ENCODE results near the gene ITCH. TPM values are rescaled to one million over a fixed set of nuclear protein-coding genes. Genes with fewer than 3 reads are reported as not detected.

Gene ITCH
- total RNA-seq, 6 experiments from 2014 or later = 55.0 to 63.3 (median 59.1) TPM

DNA sequence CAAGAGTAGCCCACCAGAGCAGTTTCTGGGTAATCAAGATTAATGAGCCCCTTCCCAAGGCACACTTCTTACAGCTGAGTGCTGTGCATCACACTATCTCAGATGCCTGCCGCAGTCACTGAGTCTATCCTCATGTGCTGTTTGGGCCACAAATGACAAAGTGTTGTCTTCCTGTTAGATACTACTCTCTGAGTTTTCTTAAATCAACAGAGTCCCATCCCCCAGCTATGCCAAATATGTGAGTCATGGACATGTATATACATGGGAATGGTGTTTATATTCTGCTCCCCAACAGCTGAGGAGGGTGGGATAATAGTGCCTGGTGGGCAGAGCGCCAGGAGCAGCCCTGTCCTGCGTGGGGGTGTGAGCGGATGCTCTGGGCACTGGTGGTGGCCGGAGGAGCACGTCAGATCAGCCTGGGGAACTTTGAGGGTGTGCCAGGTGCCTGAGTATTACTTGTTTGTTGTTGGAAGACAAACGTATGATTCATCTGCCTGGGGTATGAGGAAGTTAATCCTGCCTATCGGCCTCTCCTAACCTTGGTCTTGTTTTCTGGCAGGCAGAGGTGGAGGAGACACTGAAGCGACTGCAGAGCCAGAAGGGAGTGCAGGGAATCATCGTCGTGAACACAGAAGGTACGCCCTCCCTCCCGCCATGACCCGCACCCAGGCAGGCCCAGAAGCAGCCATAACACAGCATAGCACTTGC lies 162.8 kb downstream of the ITCH start:
- peak; percentile 100 for DNase-seq
- TF ChIP-seq, protein P1, sequence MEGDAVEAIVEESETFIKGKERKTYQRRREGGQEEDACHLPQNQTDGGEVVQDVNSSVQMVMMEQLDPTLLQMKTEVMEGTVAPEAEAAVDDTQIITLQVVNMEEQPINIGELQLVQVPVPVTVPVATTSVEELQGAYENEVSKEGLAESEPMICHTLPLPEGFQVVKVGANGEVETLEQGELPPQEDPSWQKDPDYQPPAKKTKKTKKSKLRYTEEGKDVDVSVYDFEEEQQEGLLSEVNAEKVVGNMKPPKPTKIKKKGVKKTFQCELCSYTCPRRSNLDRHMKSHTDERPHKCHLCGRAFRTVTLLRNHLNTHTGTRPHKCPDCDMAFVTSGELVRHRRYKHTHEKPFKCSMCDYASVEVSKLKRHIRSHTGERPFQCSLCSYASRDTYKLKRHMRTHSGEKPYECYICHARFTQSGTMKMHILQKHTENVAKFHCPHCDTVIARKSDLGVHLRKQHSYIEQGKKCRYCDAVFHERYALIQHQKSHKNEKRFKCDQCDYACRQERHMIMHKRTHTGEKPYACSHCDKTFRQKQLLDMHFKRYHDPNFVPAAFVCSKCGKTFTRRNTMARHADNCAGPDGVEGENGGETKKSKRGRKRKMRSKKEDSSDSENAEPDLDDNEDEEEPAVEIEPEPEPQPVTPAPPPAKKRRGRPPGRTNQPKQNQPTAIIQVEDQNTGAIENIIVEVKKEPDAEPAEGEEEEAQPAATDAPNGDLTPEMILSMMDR (IDR thresholded peaks at IDR 0.05) = no peak
- Mint-ChIP-seq H3K27me3 (ENCODE audit: insufficient read depth) (peaks cover 6% of the 10 kb centered on the region), H3K36me3 (ENCODE audit: low read depth) (peaks cover 13% of the 10 kb centered on the region), H3K4me1 (ENCODE audit: low read depth) (peaks cover 57% of the 10 kb centered on the region), H3K4me3 (peak overlapping the region; percentile 80), H3K27ac (peak overlapping the region; percentile 98), H3K9me3 (no peaks in the 10 kb centered on the region)

DNA sequence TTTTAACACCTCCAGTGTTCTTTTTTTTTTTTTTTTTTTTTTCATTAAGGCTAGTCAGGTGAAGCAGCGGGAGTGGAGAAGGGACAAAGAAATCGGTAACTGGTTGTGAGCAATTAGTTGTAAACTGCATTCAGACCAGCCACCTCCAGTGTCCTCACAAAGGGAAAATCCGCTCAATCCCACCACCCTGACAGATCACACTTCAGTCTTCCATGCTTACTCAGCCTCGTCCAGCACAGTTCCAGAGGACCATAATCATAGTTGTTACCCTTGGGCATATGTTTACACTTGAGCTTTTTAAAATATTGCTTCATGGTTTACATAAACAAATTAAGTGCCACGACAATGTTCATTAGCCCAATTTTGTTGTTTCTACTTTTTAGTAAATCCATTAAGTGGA lies 163.4 kb downstream of the ITCH start:
- Mint-ChIP-seq H3K9me3 (no peaks in the 10 kb centered on the region), H3K36me3 (ENCODE audit: low read depth) (peaks cover 15% of the 10 kb centered on the region), H3K4me1 (ENCODE audit: low read depth) (peaks cover 60% of the 10 kb centered on the region), H3K4me3 (peak overlapping the region; percentile 80), H3K27me3 (ENCODE audit: insufficient read depth) (peaks cover 6% of the 10 kb centered on the region), H3K27ac (peak overlapping the region; percentile 98)
- DNase-seq = no peak
- TF ChIP-seq, protein P1 (IDR thresholded peaks at IDR 0.05) = no peak

DNA sequence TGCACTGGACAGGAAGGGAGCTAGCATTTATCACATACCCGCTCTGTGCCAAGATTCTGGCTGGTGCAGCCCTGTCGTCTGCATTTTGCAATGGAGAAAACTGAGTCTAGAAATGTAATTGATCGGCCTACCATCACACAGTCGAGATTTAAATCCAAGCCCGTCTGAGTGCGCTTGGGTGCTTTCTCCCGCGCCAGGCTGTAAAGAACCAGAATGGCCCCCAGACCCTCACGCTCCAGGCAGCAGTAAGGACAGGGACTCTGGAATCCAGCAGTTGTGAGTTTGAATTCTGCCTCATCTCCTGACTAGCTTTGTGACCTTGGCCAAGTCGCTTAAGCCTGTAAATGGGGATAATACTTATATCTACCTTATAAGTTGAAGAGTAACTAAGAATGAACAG lies 163.9 kb downstream of the ITCH start:
- H3K27ac Mint-ChIP-seq = peak overlapping the region; percentile 98
- H3K4me3 Mint-ChIP-seq = peak overlapping the region; percentile 80
- H3K36me3 Mint-ChIP-seq (ENCODE audit: low read depth) = peaks cover 16% of the 10 kb centered on the region
- DNase-seq = no peak
- no peaks in the 10 kb centered on the region for H3K9me3 Mint-ChIP-seq
- peaks cover 6% of the 10 kb centered on the region for H3K27me3 Mint-ChIP-seq (ENCODE audit: insufficient read depth)
- H3K4me1 Mint-ChIP-seq (ENCODE audit: low read depth) = peaks cover 60% of the 10 kb centered on the region
- TF ChIP-seq, protein P1 (IDR thresholded peaks at IDR 0.05) = no peak

DNA sequence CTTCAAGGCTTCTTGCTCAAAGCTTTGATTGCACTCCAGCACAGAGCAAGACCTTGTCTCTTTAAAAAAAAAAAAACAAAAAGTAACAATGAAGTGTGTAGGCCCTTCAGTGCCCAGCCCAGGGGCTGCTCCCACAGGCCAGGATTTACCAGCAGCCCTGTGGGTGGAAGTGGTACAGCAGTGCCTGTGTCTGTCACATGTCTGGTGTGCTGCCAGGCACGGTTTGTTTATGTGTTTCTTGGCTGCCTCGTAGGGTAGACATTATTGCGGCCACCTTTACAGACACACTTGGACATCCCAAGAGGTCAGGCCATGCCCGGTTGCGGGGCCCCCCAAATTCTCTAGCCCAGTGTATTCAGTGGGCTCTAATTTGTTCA lies 165.8 kb downstream of the ITCH start:
- peaks cover 41% of the 10 kb centered on the region for H3K4me1 Mint-ChIP-seq (ENCODE audit: low read depth)
- TF ChIP-seq, protein P1 (IDR thresholded peaks at IDR 0.05) = no peak
- no peak overlapping the region for H3K4me3 Mint-ChIP-seq
- peaks cover 6% of the 10 kb centered on the region; the same call in 1 of the 2 replicates for H3K27me3 Mint-ChIP-seq (ENCODE audit: insufficient read depth)
- no peaks in the 10 kb centered on the region for H3K9me3 Mint-ChIP-seq
- peaks cover 14% of the 10 kb centered on the region for H3K36me3 Mint-ChIP-seq (ENCODE audit: low read depth)
- no peak for DNase-seq
- H3K27ac Mint-ChIP-seq = no peak overlapping the region

DNA sequence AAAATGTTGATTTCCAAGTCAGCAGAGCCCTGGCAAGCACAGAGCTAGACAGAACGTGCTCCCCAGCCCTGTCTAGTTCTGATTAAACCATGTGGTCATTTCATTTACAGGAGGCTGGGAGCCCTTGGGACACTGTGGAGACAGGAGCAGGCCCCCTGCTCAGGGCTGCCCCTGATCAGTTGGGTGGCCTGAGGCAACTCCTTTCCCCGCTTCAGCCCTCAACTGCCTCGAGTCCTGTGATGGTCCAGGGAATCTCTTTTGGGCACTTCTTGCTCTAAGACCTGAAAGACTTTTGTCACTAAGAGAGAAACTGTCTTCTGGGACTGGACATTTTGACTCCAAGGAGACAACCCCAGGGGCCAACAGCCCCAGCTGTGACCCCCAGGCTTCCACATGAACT lies 166.7 kb downstream of the ITCH start:
- H3K27me3 Mint-ChIP-seq (ENCODE audit: insufficient read depth) = peaks cover 6% of the 10 kb centered on the region; the same call in 1 of the 2 replicates
- H3K4me3 Mint-ChIP-seq = no peak overlapping the region
- H3K36me3 Mint-ChIP-seq (ENCODE audit: low read depth) = peaks cover 20% of the 10 kb centered on the region
- H3K9me3 Mint-ChIP-seq = no peaks in the 10 kb centered on the region
- no peak overlapping the region for H3K27ac Mint-ChIP-seq
- no peak for DNase-seq
- H3K4me1 Mint-ChIP-seq (ENCODE audit: low read depth) = peaks cover 33% of the 10 kb centered on the region
- TF ChIP-seq, protein P1 (IDR thresholded peaks at IDR 0.05) = no peak
